Endothelial cell of umbilical vein (primary cell): ENCODE results near the gene ERBB4.

Experiments
- CTCF ChIP-seq, 2 donors: IDR thresholded peaks; 1 replicate in 1 of 2; 2 replicates in 1 of 2; pipeline ENCODE4 v1.5.1; 2011; ENCODE audit warnings: low read length in 2 of 2, mild to moderate bottlenecking in 2 of 2, moderate library complexity in 2 of 2, control low read depth in 1 of 2, inconsistent platforms in 1 of 2, low read depth in 1 of 2; ENCODE audit not compliant: insufficient read depth in 1 of 2; ENCODE audit errors: extremely low read depth in 1 of 2
- EZH2 ChIP-seq: IDR thresholded peaks from 2 replicates; pipeline ENCODE4 v1.6.1; 2012; ENCODE audit warnings: borderline replicate concordance, low read depth, mild to moderate bottlenecking, moderate library complexity, low read length, inconsistent platforms; ENCODE audit not compliant: severe bottlenecking
- GATA2 ChIP-seq: IDR thresholded peaks from 2 replicates; pipeline ENCODE4 v1.7.0; 2011; ENCODE audit warnings: low read depth, mild to moderate bottlenecking, moderate library complexity, mixed read lengths, low read length; ENCODE audit not compliant: insufficient read length, insufficient read depth
- JUN ChIP-seq: IDR thresholded peaks from 2 replicates; pipeline ENCODE4 v1.6.1; 2011; ENCODE audit warnings: borderline replicate concordance, low read depth; ENCODE audit not compliant: insufficient read length, insufficient read depth
- MAX ChIP-seq: IDR thresholded peaks from 2 replicates; pipeline ENCODE4 v1.6.1; 2011; ENCODE audit not compliant: insufficient read depth, insufficient read length
- POLR2A ChIP-seq: IDR thresholded peaks from 2 replicates; pipeline ENCODE4 v1.6.1; 2012; ENCODE audit warnings: low read depth, mild to moderate bottlenecking, control low read depth, low read length

- TF ChIP-seq CTCF (IDR thresholded peaks at IDR 0.05; ENCODE audit: extremely low read depth in 1 of 2, insufficient read depth in 1 of 2, low read depth in 1 of 2, low read length in 2 of 2) (no peak), JUN (no peak), POLR2A (no peak), MAX (no peak), GATA2 (no peak), EZH2 (no peak)
Observed at GRCh38 chr2:212540341-212540740, 1.7 kb upstream of the ERBB4 start.
